HUES48 (cell line): Measurements from ENCODE around the gene CDK6.
A peak's percentile ranks its signal among the peaks of the same experiment; 100 is the strongest.

Experiments used
- H3K27ac ChIP-seq: one replicate; pipeline ENCODE4 v1.7.0; 2013; ENCODE audit warnings: low read depth, low read length, inconsistent platforms
- H3K27me3 ChIP-seq: 2 replicates; pipeline ENCODE4 v1.6.1; 2013; ENCODE audit warnings: mild to moderate bottlenecking, low read length; ENCODE audit not compliant: control insufficient read depth, insufficient read depth
- H3K36me3 ChIP-seq: 2 replicates; pipeline ENCODE4 v1.6.1; 2013; ENCODE audit warnings: low read length; ENCODE audit not compliant: control insufficient read depth, insufficient read depth
- H3K4me1 ChIP-seq: 2 replicates; pipeline ENCODE4 v1.6.1; 2013; ENCODE audit warnings: mild to moderate bottlenecking, low read length; ENCODE audit not compliant: control insufficient read depth, insufficient read depth
- H3K4me3 ChIP-seq: 2 replicates; pipeline ENCODE4 v1.5.1; 2013; ENCODE audit warnings: mild to moderate bottlenecking, low read depth, low read length
- H3K9ac ChIP-seq: 2 replicates; pipeline ENCODE4 v1.6.1; 2013; ENCODE audit warnings: mild to moderate bottlenecking, low read depth, low read length, moderate library complexity
- H3K9me3 ChIP-seq: 2 replicates; pipeline ENCODE4 v1.6.1; 2013; ENCODE audit warnings: low read length; ENCODE audit not compliant: control insufficient read depth, insufficient read depth

CDK6 gene

GRCh38 chr7:92847305-92847704 lies 10.9 kb upstream of the CDK6 start:
- H3K4me3 ChIP-seq: no peak overlapping the region
- no peaks in the 10 kb centered on the region for H3K9me3 ChIP-seq
- H3K9ac ChIP-seq: no peak overlapping the region
- no peaks in the 10 kb centered on the region for H3K27me3 ChIP-seq
- H3K36me3 ChIP-seq: no peaks in the 10 kb centered on the region
- no peak overlapping the region for H3K27ac ChIP-seq
- H3K4me1 ChIP-seq: no peaks in the 10 kb centered on the region

GRCh38 chr7:92845736-92846135 lies 9.4 kb upstream of the CDK6 start:
- H3K9ac ChIP-seq: no peak overlapping the region
- H3K27ac ChIP-seq: no peak overlapping the region
- H3K27me3 ChIP-seq: 0 out of 2 replicates have a peak, but pooled peaks cover 6% of the 10 kb centered on the region
- no peak overlapping the region for H3K4me3 ChIP-seq
- H3K36me3 ChIP-seq: no peaks in the 10 kb centered on the region
- H3K9me3 ChIP-seq: no peaks in the 10 kb centered on the region
- no peaks in the 10 kb centered on the region; the same call in 1 of the 2 replicates for H3K4me1 ChIP-seq

DNA sequence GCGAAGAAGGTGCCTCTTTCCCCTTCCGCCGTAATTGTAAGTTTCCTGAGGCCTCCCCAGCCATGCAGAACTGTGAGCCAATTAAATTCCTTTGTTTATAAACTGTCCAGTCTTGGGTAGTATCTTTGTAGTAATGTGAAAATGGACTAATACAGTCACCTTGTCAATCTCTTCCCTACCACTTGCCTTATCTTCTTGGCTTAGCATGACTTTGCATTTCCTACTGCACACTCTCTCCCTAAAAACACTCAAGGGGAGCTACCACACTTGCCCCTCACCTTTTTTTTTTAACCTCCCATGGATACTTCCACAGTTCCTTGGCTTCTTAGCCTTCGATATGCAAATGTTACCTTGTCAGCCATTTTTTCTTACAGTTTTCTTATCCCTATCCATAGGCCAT lies 7.4 kb upstream of the CDK6 start:
- Histone ChIP-seq H3K4me1 (peaks cover 6% of the 10 kb centered on the region), H3K27me3 (peaks cover 15% of the 10 kb centered on the region), H3K27ac (no peak overlapping the region), H3K36me3 (no peaks in the 10 kb centered on the region), H3K9ac (no peak overlapping the region), H3K4me3 (no peak overlapping the region), H3K9me3 (no peaks in the 10 kb centered on the region)

DNA sequence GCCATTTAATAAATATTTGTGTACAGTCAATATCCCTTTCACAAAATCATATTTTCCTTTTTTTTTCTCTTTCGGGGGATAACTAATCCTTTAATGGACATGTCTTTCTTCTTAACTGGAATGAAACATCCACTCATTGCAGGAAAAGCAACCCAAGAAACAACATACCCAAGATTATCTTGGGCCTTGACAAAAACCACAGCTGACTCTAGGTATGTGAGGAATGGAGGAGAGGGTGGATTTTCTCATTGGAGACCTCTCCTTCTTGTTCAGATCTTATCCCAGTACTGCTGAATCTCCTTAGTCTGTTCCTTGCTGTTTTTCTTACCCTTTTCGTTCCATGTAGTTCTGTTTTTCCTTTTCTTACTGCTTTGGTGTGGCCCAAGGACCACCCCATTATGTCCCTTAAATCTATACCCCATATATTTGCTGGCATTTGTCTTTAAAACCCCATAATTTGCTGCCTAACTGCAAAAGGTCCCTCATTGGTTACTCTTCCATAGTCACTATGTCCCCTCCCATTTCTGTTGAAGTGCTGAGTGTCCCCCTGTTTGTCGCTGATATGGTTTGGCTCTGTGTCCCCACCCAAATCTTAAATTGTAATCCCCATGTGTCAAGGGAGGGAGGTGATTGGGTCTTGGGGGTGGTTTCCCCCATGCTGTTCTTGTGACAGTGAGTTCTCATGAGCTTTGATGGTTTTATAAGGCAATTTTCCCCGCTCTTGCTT lies 6.8 kb upstream of the CDK6 start:
- H3K27me3 ChIP-seq: peaks cover 21% of the 10 kb centered on the region
- no peak overlapping the region for H3K27ac ChIP-seq
- no peaks in the 10 kb centered on the region for H3K36me3 ChIP-seq
- H3K4me1 ChIP-seq: peaks cover 6% of the 10 kb centered on the region
- H3K9me3 ChIP-seq: no peaks in the 10 kb centered on the region
- H3K9ac ChIP-seq: no peak overlapping the region
- no peak overlapping the region for H3K4me3 ChIP-seq

GRCh38 chr7:92841192-92841591 lies 4.8 kb upstream of the CDK6 start:
- H3K9me3 ChIP-seq: no peaks in the 10 kb centered on the region
- peaks cover 16% of the 10 kb centered on the region for H3K4me1 ChIP-seq
- H3K9ac ChIP-seq: no peak overlapping the region
- peaks cover 34% of the 10 kb centered on the region for H3K27me3 ChIP-seq
- no peak overlapping the region for H3K4me3 ChIP-seq
- H3K27ac ChIP-seq: no peak overlapping the region
- no peaks in the 10 kb centered on the region for H3K36me3 ChIP-seq

DNA sequence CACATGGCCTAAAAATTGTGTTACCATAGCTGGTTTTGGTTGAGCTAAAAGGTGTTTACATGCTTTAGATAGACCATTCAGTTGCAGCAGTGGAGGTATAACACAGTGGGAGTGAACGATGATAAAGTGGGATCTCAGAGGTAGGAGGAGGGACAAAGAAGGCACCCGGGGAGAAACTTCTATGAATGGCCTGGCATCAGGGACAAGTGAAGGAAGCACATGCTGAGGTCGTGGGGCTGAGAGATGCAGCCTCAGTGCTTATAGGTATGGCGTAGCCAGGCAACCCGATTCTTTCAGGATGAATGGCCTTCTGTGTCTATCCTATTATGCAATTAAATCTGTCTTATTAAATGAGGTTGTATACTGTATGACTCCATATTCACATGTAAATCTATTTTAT lies 3.9 kb upstream of the CDK6 start:
- Histone ChIP-seq H3K9ac (no peak overlapping the region), H3K27ac (no peak overlapping the region), H3K27me3 (peaks cover 34% of the 10 kb centered on the region), H3K9me3 (no peaks in the 10 kb centered on the region), H3K4me3 (no peak overlapping the region), H3K36me3 (no peaks in the 10 kb centered on the region), H3K4me1 (peaks cover 16% of the 10 kb centered on the region)

GRCh38 chr7:92839901-92840300 lies 3.5 kb upstream of the CDK6 start:
- Histone ChIP-seq H3K27me3 (peaks cover 34% of the 10 kb centered on the region), H3K9me3 (no peaks in the 10 kb centered on the region), H3K9ac (no peak overlapping the region), H3K4me3 (no peak overlapping the region), H3K27ac (no peak overlapping the region), H3K36me3 (no peaks in the 10 kb centered on the region), H3K4me1 (peaks cover 16% of the 10 kb centered on the region)

DNA sequence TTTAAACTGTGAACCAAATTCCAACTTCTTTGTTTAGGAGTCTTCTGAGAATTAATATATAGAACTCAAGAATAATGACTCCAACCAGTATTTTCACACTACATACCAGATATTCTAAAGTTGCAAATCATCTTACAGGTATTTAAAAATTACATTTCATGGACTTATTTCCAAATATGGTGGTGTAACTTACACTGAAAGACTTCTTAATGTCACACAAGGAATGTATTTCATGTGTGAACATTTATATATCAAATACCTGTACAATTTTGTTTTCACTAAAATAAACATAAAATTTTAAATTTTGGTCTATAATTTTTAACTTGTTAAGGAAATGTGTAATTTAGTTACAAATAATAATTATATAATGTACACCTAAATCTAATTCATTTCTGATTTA lies 2.6 kb upstream of the CDK6 start:
- Histone ChIP-seq H3K36me3 (no peaks in the 10 kb centered on the region), H3K9me3 (no peaks in the 10 kb centered on the region), H3K4me3 (no peak overlapping the region), H3K27ac (no peak overlapping the region), H3K9ac (no peak overlapping the region), H3K4me1 (peaks cover 16% of the 10 kb centered on the region), H3K27me3 (peaks cover 34% of the 10 kb centered on the region)

DNA sequence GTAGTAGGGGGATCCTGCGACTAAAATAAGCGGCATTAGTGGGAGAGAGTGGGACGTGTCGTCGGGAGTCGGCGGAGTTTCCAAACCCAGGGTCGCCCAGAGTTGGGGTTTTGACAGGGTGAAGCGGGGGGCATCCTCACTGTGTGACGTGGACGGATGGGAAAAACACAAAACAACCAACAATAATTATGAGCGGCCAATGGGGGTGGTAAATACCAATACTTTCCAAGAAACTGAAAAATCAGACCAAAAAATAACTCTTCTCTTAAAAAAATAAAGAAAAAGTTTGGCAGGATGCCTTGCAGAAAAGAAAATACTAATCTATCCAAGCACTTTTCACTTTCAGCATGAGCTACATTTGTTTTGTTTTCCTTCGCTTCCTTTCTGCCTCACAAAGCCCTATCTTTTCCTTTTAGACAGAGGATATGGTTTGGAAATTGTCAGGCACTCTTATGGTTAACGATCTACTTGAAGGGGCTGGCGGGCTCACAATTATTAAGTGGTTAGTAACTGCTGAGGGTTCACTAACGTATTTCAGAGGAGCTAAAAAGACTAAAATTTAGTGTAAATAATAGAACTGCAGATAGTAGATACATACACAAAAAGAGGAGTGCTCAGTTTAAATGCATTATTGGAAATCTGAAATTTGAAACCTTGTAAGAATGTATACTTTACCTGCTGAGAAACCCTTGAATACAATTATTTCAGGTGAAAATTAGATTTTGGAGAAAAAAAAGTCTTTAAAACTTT lies 802 bp upstream of the CDK6 start:
- Histone ChIP-seq H3K4me1 (peaks cover 21% of the 10 kb centered on the region), H3K36me3 (no peaks in the 10 kb centered on the region), H3K9ac (no peak overlapping the region; the same call in 1 of the 2 replicates), H3K9me3 (no peaks in the 10 kb centered on the region), H3K27me3 (peaks cover 34% of the 10 kb centered on the region), H3K4me3 (peak overlapping the region; percentile 62), H3K27ac (no peak overlapping the region)

DNA sequence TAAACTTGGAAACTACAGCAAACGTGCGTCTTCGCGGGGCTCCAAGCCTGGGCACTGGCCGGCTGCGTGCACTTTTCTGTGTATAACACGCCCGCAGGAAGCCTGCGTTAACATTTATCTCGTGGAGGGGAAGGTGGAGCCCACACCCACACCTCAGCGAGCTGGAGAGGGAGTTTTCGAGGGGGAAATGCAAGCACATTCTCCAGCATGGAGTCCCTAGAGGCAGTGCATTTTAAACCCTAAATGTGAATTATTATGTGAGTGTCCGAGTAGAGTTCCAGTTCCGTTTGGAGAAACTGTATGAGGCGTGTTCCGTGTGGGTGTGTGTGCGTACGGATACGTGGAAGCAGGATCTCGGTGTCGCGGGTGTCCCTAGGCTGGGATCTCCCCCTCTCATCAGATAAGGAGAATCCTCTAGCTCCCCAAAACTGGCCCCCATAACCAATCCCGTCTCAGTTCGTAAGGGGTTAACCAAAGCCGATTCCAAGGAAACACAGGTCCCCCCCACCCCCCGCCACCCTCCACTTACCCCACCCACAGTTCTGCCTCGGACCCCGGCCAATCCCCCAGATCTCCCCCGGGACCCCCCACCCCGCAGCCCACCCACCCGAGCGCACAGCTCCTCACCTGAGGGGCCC lies 403 bp downstream of the CDK6 start:
- Histone ChIP-seq H3K27me3 (peaks cover 30% of the 10 kb centered on the region), H3K27ac (peak overlapping the region; percentile 90), H3K36me3 (no peaks in the 10 kb centered on the region), H3K9ac (no peak overlapping the region), H3K4me3 (peak overlapping the region; percentile 72), H3K4me1 (peaks cover 33% of the 10 kb centered on the region), H3K9me3 (no peaks in the 10 kb centered on the region)
